ENCODE measurements around the gene SPTBN4.
A peak's percentile ranks its signal among the peaks of the same experiment; 100 is the strongest.
"Not testable (repeated sequence)": the region's sequence is repeated elsewhere in the genome, so short reads cannot be mapped to it uniquely, and the experiment has no call there.

SPTBN4 gene

DNA sequence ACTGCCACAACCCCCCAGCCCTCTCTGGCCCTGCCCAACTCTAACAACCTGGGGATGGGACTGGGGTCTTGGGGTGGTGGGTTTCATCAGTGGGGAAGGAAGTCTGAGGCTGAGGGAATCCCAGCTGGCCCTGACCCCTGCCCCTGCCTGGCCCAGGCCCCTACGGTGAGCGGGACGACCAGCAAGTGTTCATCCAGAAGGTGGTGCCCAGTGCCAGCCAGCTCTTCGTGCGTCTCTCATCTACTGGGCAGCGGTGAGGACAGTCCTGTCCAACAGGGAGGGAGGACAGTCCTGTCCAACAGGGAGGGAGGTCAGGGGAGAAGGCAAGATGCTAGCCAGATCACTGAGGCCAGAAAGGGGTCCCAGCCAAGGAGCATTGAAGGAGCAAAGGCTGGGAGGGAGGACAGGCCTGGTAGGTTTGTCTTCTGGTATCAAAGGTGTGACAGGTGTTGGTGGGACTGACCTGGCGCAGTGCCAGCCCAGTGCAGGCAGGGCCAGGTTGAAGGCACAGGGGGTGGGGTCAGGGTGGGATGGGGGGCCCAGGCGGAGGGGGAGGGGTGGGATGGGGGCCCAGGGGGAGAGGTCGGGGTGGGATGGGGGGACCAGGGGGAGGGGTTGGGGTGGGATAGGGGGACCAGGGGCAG lies 122.2 kb downstream of the SPTBN4 start:
- DNase-seq (ENCODE audit: low spot score), result no peak

DNA sequence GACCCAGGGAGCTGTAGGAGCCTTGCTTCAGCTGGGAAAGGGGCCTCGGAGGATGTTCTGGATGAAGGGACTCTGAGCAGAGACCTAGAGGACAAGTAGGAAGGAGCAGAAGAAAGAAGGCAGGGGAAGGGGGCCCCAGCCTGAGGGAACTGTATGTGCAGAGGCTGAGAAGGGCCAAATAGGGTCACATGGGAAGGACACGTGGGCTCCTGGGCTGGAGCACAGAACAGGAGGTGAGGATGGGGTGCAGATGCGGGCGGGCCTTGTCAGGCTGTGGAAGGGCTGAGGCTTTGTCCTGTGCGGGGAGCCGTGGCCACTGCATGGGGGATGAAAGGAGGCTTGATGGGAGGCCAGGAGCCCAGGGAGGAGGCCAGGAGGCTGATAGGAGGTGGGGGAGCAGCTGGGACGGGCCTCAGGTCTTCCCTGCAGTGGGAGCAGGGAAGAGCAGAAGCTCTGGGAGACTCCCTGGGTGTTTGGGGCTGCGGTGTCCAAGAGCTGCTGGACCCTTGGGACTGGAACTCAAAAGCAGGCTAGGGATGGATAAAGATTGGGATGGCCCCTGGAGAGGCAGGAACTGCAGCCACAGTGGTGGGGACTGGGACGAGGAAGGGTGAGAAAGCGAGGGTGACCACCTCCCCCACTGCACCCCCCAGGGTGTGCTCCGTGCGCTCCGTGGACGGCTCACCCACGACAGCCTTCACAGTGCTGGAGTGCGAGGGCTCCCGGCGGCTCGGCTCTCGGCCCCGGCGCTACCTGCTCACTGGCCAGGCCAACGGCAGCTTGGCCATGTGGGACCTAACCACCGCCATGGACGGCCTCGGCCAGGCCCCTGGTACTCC lies 123.0 kb downstream of the SPTBN4 start:
- DNase-seq (ENCODE audit: low spot score), result no peak

DNA sequence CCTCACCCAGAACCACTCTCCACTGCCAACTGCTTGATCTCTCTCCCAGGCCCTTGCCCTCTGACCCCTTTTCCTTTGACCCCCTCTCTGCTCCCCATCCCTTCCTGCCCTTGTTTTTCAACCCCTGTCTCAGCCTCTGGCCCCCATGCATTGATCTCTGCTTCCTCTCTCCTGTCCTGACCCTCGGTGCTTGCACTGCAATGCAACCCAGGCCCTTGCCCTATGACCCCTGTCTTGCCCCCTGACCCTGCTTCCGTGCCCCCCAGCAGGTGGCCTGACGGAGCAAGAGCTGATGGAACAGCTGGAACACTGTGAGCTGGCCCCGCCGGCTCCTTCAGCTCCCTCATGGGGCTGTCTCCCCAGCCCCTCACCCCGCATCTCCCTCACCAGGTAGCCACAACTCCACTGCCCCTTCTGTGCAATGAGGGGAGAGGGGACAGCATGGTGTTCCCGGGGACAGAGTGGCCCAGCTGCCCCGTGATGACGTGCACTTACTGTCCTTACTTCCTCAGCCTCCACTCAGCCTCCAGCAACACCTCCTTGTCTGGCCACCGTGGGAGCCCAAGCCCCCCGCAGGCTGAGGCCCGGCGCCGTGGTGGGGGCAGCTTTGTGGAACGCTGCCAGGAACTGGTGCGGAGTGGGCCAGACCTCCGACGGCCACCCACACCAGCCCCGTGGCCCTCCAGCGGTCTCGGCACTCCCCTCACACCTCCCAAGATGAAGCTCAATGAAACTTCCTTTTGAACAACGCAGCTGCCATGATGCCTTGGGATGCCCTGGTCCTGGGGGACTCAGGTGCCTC lies 123.9 kb downstream of the SPTBN4 start:
- DNase-seq (ENCODE audit: low spot score), result no peak

DNA sequence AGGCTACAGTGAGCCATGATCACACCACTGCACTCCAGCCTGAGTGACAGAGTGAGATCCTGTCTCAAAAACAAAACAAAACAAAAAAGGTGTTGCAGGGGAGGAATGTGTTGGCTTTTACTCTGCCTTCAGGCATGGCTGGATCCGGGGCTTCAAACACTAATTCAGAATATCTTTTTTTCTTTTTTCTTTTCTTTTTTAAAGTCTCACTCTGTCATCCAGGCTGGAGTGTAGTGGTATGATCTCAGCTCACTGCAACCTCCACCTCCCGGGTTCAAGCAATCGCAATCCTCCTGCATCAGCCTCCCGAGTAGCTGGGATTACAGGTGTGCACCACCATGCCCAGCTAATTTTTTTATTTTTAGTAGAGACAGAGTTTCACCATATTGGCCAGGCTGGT lies 124.9 kb downstream of the SPTBN4 start:
- DNase-seq (ENCODE audit: low spot score), result not testable (repeated sequence)

DNA sequence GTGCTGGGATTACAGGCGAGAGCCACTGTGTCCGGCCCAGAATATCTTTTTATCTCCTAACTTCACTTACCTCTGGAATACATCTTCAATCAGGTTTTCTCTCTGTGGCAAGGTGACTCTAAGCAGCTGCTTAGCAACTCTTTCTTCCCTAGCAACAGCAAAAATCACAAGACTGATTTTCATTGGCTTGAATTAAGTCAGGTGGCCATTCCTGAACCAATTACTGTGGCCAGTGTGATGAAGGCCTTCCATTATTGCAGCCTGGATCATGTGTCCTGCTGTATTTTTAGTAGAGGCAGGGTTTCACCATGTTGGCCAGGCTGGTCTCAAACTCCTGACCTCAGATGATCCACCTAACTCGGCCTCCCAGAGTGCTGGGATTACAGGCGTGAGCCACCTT lies 125.4 kb downstream of the SPTBN4 start:
- peak; percentile 46 for DNase-seq (ENCODE audit: low spot score)

DNA sequence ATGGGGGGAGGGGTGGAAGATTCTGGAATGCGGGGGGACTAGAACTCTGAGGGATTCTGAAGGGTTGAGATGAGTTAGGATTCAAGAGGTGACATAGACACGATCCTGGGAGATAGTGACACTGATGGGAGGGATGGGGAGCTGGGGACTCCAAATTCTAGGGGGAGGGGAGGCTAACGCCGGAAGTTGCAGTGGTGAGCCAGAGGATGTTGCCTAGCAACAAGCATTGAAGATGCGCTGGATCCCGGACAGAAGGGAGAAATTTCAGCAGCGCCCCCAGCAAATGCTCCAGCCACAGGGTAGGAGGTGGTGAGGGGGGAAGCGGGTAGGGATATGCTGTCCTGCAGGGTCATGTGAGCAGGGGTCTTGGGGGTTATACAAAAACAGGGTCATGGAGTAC lies 127.5 kb downstream of the SPTBN4 start:
- peak; percentile 38 for DNase-seq (ENCODE audit: low spot score)

DNA sequence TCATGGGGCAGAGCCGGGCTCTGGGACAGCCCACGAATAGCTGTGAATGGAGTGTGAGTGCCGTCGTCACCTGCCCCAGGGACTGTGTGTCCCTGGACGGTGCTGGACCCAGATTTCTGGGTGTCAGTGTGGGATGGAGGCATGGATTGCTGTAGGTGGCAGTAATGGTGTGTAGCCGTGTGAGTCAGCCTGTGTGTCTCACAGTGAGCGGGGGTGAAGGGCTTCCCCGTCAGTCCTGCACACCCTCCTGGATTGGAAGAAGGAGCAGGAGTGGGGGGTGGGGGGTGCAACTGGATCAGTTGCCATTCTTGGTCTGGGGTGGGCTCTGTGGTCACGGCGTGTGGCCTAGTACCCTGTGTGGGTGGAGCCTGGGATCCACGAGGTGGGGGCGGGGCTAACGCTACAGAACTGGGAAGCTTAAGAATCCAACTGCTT lies 127.9 kb downstream of the SPTBN4 start:
- DNase-seq (ENCODE audit: low spot score), result peak; percentile 61

DNA sequence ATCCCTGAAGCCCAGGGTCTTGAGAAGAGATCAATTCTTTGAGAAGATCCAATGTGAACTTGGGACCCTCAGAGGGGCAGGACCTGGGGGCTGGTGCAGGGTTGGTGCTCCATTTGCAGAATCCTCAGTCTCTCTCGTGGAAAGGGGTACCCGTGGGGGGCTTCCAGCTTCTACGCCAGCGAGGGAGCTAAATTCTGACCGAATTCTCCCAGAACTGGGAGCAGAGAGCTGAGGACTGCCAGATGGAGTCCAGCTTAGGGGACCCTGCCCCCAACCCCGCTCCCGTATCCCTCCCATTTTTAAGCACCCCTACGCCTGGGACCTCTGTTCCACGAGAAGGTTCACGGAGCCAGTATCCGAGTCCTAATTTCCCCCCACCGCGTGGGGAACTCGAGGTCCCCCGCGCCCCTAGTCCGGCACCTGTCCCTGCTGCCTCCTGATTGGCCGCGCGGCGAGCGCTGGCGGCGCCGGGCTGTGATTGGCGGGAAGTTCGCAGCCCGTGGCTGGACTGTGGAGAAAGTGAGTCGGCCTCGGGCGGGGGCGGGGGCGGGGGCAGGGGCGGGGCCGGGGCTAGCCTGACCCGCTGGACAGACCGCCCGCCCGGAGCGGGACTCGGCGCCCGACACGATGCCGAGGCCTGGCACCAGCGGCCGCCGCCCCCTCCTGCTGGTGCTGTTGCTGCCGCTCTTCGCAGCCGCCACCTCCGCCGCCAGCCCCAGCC lies 130.0 kb downstream of the SPTBN4 start:
- peak; percentile 89 for DNase-seq (ENCODE audit: low spot score)

DNA sequence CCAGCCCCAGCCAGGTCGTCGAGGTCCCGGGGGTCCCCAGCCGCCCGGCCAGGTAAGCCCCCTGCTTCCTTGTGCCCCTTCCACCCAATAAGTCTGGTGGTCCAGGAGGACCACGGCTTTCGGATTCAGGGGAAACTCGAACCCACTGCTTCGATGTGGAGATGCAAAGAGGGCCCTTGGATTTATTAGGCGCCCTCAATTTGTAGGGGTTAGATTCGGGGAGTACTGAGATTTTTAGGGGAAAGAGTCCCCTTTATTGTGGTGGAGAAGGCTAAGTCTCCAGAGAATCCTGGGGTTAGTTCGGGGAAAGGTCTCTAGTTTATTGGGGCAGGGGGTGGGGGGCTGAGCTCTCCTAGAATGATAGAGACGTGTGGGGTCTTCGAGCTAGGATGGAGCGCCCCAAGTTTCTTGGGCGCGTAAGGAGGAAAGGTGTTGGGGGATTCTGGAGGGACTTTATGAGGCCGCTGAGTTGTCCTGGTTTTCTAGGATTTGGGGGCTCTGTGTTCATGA lies 130.6 kb downstream of the SPTBN4 start:
- no peak for DNase-seq (ENCODE audit: low spot score)

DNA sequence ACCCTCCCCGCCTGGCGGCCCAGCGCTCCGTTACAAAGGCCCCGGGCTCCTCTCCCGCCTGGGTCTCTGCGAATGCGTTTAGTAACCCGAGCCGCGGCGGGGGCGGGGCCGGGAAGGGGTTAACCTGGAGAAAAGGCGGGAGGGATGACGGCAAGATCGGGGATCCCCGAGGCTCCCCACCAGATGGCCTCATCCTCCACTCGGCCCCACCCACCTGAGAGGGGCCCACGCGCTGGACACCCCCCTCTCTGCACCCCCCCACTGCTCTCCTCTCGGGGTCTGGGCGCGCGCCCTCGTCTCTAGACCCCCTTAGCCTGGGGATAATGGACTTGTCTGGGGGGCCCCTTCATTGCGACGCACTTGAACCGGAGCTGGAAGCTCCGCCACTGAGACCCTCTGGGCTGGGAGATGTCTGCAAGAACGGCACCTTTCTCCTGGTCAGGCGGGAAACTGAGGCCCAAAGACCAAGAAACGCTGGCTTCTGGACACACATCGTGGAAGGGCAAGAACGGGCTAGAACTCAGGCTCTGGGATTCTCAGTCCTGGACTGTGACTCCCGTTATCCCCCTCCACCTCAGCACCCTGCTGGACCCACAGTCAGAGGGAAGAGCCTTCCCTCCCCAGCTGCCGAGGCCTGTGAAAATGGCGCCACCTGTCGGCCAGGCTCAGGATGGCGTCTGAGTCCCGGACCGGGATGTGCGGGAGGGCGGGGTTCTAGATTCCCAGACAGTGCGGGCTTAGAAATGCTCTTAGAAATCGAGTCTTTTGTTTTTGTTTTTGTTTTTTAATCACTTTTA lies 131.5 kb downstream of the SPTBN4 start:
- peak; percentile 83 for DNase-seq (ENCODE audit: low spot score)

DNA sequence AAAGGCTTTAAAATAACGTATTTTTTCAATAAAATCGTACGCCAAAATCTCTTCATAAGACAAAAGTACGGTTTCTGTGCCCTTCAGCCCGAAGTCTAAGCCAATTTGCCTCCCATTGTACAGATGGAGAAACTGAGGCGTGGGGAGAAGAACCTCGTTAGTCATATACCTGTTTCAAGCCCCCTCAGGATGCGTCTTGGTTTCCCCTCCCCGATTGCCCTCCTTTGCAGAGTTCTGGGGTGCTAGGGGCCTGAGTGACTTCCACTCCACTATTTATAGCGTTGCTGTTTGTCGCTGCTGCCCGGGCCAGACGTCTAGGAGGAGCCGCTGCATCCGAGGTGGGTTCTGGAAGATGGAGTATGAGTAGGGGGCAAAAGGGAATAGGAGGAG lies 132.1 kb downstream of the SPTBN4 start:
- no peak for DNase-seq (ENCODE audit: low spot score)

DNA sequence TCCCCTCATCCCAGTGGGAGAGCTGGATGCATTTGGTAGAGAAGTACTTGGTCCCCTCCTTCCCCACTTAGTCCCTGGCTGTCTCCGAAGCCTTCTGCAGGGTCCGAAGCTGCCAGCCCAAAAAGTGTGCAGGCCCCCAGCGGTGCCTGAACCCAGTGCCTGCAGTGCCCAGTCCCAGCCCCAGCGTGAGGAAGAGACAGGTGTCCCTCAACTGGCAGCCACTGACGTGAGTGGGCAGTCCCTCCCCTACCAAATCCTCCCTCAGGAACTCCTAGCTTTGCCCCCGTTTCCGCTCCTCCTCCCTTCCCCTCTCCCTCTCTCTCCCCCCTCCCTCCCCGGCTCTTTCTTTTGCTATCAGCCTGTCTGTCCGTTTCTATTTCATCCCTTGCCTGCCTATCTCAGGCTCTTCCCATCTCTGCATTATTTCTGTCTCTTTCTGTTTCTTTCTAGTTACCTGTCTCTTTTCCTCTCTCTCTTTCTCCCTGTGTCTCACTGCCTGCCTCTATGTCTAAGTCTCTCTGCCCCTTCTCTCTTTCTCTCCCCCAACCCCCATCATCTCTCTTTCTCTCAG lies 132.6 kb downstream of the SPTBN4 start:
- no peak for DNase-seq (ENCODE audit: low spot score)

DNA sequence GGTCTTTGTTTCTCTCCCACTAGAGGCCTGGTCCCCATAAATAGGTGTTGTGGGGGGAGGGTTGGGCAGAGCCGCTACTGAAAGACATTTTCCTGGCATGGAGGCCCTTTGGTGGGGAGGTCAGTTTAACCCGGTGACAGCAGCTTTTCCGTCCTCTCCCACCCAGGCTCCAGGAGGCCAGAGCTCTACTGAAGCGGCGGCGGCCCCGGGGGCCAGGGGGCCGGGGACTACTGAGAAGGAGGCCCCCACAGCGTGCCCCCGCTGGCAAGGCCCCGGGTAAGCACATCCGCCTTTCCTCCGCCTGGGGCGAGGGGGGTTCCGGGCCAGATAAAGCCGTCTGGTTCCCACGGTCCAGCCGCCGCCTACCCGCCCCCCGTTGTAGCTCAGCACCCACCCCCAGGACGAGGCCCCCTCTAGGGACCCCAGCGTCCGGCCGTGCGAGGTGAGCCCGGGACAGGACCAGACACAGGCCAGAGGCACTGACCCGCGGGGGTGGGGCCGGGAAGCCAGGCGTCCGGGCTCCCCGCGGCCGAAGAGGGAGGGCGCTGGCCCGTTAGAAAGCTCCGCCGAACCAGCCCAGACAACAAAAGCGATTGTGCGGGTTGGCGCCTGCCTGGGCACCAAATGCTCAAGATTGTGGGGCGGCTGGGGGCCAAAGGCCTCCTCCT lies 133.2 kb downstream of the SPTBN4 start:
- no peak for DNase-seq (ENCODE audit: low spot score)

DNA sequence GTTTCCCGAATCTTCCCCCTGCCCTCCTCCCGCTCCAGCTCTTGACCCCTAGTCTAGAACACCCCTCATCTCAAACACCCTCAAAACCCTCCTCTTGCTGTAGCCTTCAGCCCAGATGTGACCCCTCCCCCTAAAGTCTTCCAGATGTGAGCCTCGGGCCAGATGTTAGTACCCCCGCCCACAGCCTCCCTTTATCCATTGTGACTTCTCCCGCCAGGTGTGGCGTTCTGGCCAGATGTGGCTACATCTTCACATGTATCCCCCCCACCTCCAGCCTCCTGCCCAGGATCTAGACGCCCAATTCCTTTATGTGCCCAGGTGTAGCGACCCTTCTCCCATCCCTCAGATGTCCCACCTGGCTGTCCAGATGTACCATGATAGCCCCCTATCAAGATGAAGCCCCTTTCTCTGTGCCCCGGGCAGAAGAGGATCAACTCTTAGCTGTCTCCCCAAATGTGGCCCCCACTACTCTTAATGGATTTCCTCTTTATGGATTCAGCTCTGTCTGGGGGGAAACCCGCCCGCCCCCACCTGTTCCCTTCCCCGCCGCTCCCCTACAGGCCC lies 133.9 kb downstream of the SPTBN4 start:
- no peak for DNase-seq (ENCODE audit: low spot score)

DNA sequence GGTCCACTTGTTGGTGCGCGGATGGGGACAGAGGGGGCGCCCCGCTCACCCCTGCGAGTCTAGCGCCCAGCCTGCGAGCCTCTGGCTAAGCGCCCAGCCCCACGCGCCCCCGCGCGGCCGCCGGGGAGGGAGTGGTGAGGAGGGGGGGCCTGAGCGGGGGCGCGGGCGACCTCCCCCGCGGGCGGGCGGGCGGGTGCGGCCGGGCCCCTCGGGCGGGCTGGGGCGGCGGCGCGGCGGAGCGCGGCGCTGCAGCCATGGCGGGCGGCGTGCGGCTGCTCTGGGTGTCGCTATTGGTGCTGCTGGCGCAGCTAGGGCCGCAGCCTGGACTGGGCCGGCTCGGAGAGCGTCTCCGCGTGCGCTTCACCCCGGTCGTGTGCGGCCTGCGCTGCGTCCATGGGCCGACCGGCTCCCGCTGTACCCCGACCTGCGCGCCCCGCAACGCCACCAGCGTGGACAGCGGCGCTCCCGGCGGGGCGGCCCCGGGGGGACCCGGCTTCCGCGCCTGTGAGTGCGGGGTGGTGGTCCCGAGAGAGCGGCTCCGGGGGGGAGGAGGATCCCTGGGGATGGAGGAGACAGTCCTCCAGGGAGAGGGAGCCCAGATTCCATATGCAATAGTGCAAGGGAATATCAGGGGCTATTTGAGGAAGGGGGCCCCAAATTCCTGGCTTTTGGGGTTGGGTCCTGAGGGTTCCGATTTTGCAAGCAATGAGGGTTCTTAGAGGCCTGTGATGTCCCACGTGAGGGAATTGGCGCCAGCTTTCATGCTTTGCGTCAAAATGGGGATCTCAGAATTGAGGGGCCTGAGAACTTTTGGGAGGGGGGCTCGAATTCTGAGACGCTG lies 134.6 kb downstream of the SPTBN4 start, which contains the start of gene LTBP4:
LTBP4 (plus strand) TSS at position 236 of the 841 bp plus-strand sequence; CDS start at position 255, 19 bp downstream.
- DNase-seq (ENCODE audit: low spot score), result peak; percentile 22

DNA sequence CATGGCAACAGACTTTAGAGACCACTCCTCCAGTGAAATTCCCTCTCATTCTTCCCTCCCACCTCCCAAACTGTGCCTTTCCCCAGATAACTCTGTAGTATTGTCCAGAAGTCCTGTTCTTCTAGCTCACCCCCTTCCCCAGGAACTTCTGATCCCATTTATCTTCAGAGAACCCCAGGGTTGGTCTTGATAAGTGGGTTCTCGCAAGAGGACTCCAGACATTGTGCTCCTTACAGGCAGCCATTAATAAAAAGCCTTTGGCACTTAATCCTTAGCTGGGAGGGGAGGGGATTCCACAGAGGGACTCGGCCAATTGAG lies 136.2 kb downstream of the SPTBN4 start:
- DNase-seq (ENCODE audit: low spot score), result no peak

DNA sequence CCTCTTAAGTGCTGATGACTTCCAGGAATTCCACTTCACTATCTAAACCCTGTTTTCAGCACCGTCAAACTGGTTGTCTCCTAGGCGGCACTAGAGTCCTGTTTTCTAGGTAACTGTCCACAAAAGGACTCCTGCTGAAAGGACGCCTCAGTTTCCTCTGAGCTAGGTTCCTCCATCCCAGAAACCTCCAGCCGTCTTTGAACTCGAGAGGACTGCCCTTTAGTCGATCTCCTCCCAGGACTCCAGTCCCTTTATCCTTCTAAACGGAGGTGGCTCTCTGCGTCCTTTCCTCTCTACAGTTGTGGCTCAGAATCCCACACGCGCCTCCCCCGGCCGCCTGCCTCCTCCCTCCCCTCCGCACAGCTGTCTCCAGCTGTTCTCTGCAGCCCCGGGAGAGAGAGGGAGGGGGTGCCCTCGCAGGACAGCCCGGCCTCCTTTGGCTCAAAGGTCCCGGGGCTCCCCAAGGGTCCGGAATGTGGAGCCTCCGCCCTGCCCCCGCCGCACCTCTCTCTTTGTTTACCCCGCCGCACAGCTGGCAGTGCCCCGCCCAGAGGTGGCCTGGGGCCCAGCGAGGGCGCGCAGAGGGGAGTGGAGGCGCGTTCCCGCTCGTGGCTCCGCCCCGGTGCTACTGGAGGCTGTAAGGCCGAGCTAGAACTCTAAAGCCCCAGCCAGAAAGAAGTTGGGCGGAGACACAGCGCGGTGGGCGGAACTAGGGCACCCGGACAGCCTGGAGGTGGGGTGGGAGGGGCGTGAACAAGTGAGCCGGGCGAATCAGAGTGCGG lies 136.8 kb downstream of the SPTBN4 start:
- DNase-seq (ENCODE audit: low spot score), result peak; percentile 92

DNA sequence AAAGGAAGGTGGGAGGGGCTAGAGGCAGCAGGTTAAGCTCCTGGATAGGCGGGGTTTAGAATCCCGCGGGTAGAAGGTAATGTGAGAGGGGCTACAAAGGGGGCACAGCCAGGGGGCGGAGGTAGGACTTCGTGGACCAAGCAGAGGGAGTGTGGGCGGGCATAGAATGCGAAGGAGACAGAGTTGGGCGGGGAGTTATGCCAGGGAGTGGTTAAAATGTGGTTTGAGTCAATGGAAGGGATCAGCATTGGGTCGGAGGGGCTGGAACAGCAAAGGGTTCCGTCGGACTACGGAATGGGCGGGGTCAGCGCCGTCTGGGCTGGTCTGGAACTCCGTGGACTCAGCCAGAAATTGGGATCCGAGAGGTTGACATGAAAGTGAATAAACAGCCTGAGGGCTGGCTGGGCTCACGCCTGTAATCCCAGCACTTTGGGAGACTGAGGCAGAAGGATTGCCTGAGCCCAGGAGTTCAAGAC lies 137.4 kb downstream of the SPTBN4 start:
- DNase-seq (ENCODE audit: low spot score), result no peak
